ENCODE results near the gene PDZD7.

DNA sequence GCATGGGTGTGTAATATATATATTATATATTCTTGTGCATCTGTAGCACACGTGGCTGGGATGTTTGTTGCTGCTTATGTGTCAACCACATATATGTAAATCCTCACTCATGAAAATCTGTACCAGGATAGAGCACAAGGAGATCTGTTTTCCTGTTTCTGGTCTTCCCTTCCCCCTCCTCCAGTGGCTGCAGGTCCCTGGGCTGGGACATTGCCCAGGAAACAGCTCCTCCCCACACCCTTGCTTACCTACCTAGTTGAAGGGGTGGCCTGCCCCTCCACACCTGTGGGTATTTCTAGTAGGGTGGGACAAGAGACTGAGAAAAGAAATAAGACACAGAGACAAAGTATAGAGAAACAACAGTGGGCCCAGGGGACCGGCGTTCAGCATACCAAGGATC lies 2.3 kb upstream of the PDZD7 start:
- TF ChIP-seq CTCF (IDR thresholded peaks at IDR 0.05; ENCODE audit: low read depth, low read length, poor library complexity, severe bottlenecking) (no peak), EZH2phosphoT487 (IDR thresholded peaks at IDR 0.05; ENCODE audit: borderline replicate concordance, low read length) (no peak)
